ENCODE results near the gene HDLBP.
A peak's percentile ranks its signal among the peaks of the same experiment; 100 is the strongest.

HDLBP gene

DNA sequence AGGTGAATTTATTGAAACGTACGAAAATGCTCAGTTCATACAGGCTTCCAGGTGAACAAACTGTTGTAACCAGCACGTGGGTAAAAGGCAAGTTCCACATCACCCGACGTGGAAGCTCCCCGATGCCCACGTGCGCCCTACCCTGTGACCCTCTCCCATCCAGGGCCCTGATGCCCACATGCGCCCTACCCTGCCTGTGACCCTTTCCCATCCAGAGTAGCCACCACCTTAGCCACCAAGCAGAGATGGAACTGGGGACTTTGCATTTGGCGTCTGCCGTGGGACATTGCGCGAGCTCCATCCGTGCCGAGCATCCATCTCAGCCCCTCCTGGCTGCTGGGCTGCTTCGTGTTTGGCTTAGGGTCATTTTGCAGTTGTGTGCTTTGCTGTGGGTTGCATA, 89.5 kb downstream of the HDLBP start:
- no peak overlapping the region for H2BK120ac ChIP-seq (ENCODE audit: low read depth, low read length)
- no peak for DNase-seq
- no peak overlapping the region for H3K4ac ChIP-seq (ENCODE audit: low read depth, low read length)
- H3K4me2 ChIP-seq (ENCODE audit: low read length): no peak overlapping the region
- no peak overlapping the region for H3K18ac ChIP-seq (ENCODE audit: low read length)
- H3K4me3 ChIP-seq (ENCODE audit: low read length): no peak overlapping the region
- H3K9ac ChIP-seq (ENCODE audit: low read length): no peak overlapping the region
- H3K27me3 ChIP-seq (ENCODE audit: insufficient read depth, low read length, poor library complexity): no peaks in the 10 kb centered on the region
- no peak overlapping the region for H3K56ac ChIP-seq (ENCODE audit: low read length)
- no peak overlapping the region for H3K27ac ChIP-seq (ENCODE audit: low read depth, low read length)
- no peaks in the 10 kb centered on the region for H3K4me1 ChIP-seq (ENCODE audit: control insufficient read depth, low read depth, low read length)
- no CpG with 5 or more reads among the region's 16 CpGs for WGBS (ENCODE audit: extremely low coverage, insufficient coverage, low lambda C conversion rate)
- H2BK5ac ChIP-seq (ENCODE audit: low read length): no peak overlapping the region
- no peaks in the 10 kb centered on the region for H3K79me1 ChIP-seq (ENCODE audit: low read length)
- H4K5ac ChIP-seq (ENCODE audit: low read length): no peak overlapping the region
- H2AK5ac ChIP-seq (ENCODE audit: low read length): no peak overlapping the region
- no peak overlapping the region for H4K8ac ChIP-seq (ENCODE audit: low read depth, low read length)
- no peaks in the 10 kb centered on the region for H3K79me2 ChIP-seq (ENCODE audit: control insufficient read depth, insufficient read depth, low read length)
- H3K36me3 ChIP-seq (ENCODE audit: control insufficient read depth, insufficient read depth, low read length): peaks cover 14% of the 10 kb centered on the region
- no peak overlapping the region for H2BK15ac ChIP-seq (replicated peaks; ENCODE audit: low read depth)
- no peak overlapping the region for H3K23ac ChIP-seq (ENCODE audit: low read length)

DNA sequence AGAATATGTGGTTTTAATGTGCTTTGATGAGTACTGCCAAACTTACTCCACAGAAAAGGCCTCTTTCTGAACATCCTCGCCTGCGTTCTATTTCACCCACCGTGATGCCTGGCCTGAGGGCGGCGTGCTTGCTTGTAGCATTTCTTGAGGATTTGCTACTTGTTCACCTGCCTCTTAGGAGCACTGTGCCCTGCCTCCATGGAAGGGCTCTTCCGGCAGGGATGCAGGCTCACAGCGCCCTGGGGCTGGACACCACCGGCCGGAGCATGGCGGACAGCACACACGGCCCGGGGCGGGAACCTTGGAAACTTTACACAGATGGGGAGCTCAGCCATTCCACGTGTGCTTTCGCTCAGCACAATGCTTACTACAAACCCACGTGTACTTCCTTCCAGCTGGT, 89.9 kb downstream of the HDLBP start:
- Histone ChIP-seq H2AK5ac (ENCODE audit: low read length) (no peak overlapping the region), H2BK15ac (replicated peaks; ENCODE audit: low read depth) (no peak overlapping the region), H3K23ac (ENCODE audit: low read length) (no peak overlapping the region), H3K4me3 (ENCODE audit: low read length) (no peak overlapping the region), H3K27me3 (ENCODE audit: insufficient read depth, low read length, poor library complexity) (no peaks in the 10 kb centered on the region), H4K5ac (ENCODE audit: low read length) (no peak overlapping the region), H3K9ac (ENCODE audit: low read length) (no peak overlapping the region), H3K18ac (ENCODE audit: low read length) (no peak overlapping the region), H3K79me1 (ENCODE audit: low read length) (no peaks in the 10 kb centered on the region), H3K56ac (ENCODE audit: low read length) (no peak overlapping the region), H3K4me2 (ENCODE audit: low read length) (no peak overlapping the region), H2BK120ac (ENCODE audit: low read depth, low read length) (no peak overlapping the region), H3K79me2 (ENCODE audit: control insufficient read depth, insufficient read depth, low read length) (no peaks in the 10 kb centered on the region), H3K4me1 (ENCODE audit: control insufficient read depth, low read depth, low read length) (no peaks in the 10 kb centered on the region), H2BK5ac (ENCODE audit: low read length) (no peak overlapping the region), H4K8ac (ENCODE audit: low read depth, low read length) (no peak overlapping the region), H3K4ac (ENCODE audit: low read depth, low read length) (no peak overlapping the region), H3K27ac (ENCODE audit: low read depth, low read length) (no peak overlapping the region), H3K36me3 (ENCODE audit: control insufficient read depth, insufficient read depth, low read length) (peaks cover 14% of the 10 kb centered on the region)
- no peak for DNase-seq
- WGBS (ENCODE audit: extremely low coverage, insufficient coverage, low lambda C conversion rate): no CpG with 5 or more reads among the region's 16 CpGs

DNA sequence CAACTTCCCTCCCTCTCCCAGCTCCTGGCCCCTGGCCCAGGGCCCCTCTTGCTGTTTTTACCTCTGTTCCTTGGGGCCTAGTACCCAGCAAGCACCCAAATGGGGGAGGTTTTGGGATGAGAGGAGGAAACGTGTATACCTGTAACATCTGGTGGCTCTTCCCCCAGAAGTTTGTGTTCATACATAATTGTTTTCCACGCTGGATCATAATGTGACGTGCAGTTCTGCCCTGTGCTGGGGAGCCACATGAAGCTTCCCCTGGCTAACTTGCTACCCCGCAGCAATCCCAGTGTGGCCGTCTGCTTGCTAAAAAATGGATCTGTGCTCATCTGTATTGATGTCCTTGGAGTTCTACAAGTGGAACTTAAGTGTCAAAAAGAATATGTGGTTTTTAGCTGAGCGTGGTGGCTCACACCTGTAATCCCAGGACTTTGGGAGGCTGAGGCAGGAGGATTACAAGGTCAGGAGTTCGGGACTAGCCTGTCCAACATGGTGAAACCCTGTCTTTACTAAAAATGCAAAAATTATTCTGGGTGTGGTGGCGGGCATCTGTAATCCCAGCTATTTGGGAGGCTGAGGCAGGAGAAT, 90.5 kb downstream of the HDLBP start:
- Histone ChIP-seq H4K5ac (ENCODE audit: low read length) (no peak overlapping the region), H3K36me3 (ENCODE audit: control insufficient read depth, insufficient read depth, low read length) (peaks cover 9% of the 10 kb centered on the region), H3K4me3 (ENCODE audit: low read length) (no peak overlapping the region), H3K27me3 (ENCODE audit: insufficient read depth, low read length, poor library complexity) (no peaks in the 10 kb centered on the region), H2BK5ac (ENCODE audit: low read length) (no peak overlapping the region), H3K4me1 (ENCODE audit: control insufficient read depth, low read depth, low read length) (no peaks in the 10 kb centered on the region), H3K18ac (ENCODE audit: low read length) (no peak overlapping the region), H3K79me1 (ENCODE audit: low read length) (no peaks in the 10 kb centered on the region), H3K56ac (ENCODE audit: low read length) (no peak overlapping the region), H2BK15ac (replicated peaks; ENCODE audit: low read depth) (no peak overlapping the region), H3K23ac (ENCODE audit: low read length) (no peak overlapping the region), H2AK5ac (ENCODE audit: low read length) (no peak overlapping the region), H3K4me2 (ENCODE audit: low read length) (no peak overlapping the region), H4K8ac (ENCODE audit: low read depth, low read length) (no peak overlapping the region), H3K4ac (ENCODE audit: low read depth, low read length) (no peak overlapping the region), H3K79me2 (ENCODE audit: control insufficient read depth, insufficient read depth, low read length) (no peaks in the 10 kb centered on the region), H3K27ac (ENCODE audit: low read depth, low read length) (no peak overlapping the region), H3K9ac (ENCODE audit: low read length) (no peak overlapping the region), H2BK120ac (ENCODE audit: low read depth, low read length) (no peak overlapping the region)
- no CpG with 5 or more reads among the region's 8 CpGs for WGBS (ENCODE audit: extremely low coverage, insufficient coverage, low lambda C conversion rate)
- no peak for DNase-seq

GRCh38 chr2:241224018-241224850, 91.2 kb downstream of the HDLBP start:
- Histone ChIP-seq H2BK15ac (replicated peaks; ENCODE audit: low read depth) (no peak overlapping the region), H3K9ac (ENCODE audit: low read length) (no peak overlapping the region), H3K18ac (ENCODE audit: low read length) (no peak overlapping the region), H3K4me1 (ENCODE audit: control insufficient read depth, low read depth, low read length) (no peaks in the 10 kb centered on the region), H3K4me2 (ENCODE audit: low read length) (no peak overlapping the region), H2BK5ac (ENCODE audit: low read length) (no peak overlapping the region), H3K56ac (ENCODE audit: low read length) (no peak overlapping the region), H3K36me3 (ENCODE audit: control insufficient read depth, insufficient read depth, low read length) (peaks cover 6% of the 10 kb centered on the region), H3K23ac (ENCODE audit: low read length) (no peak overlapping the region), H3K27ac (ENCODE audit: low read depth, low read length) (no peak overlapping the region), H4K5ac (ENCODE audit: low read length) (no peak overlapping the region), H2BK120ac (ENCODE audit: low read depth, low read length) (no peak overlapping the region), H4K8ac (ENCODE audit: low read depth, low read length) (no peak overlapping the region), H3K4ac (ENCODE audit: low read depth, low read length) (no peak overlapping the region), H3K79me1 (ENCODE audit: low read length) (no peaks in the 10 kb centered on the region), H2AK5ac (ENCODE audit: low read length) (no peak overlapping the region), H3K79me2 (ENCODE audit: control insufficient read depth, insufficient read depth, low read length) (no peaks in the 10 kb centered on the region), H3K4me3 (ENCODE audit: low read length) (no peak overlapping the region), H3K27me3 (ENCODE audit: insufficient read depth, low read length, poor library complexity) (no peaks in the 10 kb centered on the region)
- DNase-seq: peak; percentile 46
- WGBS (ENCODE audit: extremely low coverage, insufficient coverage, low lambda C conversion rate): no CpG with 5 or more reads among the region's 26 CpGs

DNA sequence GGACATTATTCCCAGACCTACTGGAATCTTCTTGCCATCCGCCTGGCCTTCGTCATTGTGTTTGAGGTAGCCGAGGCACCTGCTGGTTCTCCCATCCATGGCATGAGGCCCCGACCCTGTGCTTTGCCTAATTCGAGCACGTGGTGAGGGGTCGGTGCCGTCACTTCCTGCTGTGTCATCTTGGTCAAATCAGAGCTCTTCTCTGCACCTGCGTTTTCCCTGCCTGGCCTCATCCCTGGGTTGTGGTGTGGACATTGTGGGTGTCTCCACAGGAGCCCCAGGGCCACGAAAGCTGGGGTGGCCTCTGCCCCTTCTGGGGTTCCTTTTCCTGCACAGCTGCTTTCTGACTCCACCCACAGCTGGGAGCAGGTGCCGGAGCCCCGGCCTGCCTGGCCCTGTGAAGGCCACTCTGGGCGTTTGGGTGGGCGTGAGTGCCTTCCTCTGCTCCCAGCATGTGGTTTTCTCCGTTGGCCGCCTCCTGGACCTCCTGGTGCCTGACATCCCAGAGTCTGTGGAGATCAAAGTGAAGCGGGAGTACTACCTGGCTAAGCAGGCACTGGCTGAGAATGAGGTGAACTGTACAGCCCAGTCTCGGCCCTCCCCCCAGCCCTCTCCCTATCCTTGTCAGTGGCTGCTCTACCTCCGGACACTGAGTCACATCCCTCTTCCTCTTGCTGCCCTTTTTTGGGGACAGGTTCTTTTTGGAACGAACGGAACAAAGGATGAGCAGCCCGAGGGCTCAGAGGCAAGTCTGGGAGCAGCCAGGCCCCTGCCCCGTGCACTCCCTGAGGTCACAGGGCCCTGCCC, 92.1 kb downstream of the HDLBP start:
- no peak overlapping the region for H3K27ac ChIP-seq (ENCODE audit: low read depth, low read length)
- no peak overlapping the region for H2BK15ac ChIP-seq (replicated peaks; ENCODE audit: low read depth)
- no peak overlapping the region for H3K23ac ChIP-seq (ENCODE audit: low read length)
- no peak overlapping the region for H3K56ac ChIP-seq (ENCODE audit: low read length)
- no peak overlapping the region for H2BK5ac ChIP-seq (ENCODE audit: low read length)
- no peak overlapping the region for H3K4ac ChIP-seq (ENCODE audit: low read depth, low read length)
- no peak overlapping the region for H2BK120ac ChIP-seq (ENCODE audit: low read depth, low read length)
- no peak overlapping the region for H4K8ac ChIP-seq (ENCODE audit: low read depth, low read length)
- no peak overlapping the region for H3K4me2 ChIP-seq (ENCODE audit: low read length)
- no peak overlapping the region for H3K9ac ChIP-seq (ENCODE audit: low read length)
- H3K4me1 ChIP-seq (ENCODE audit: control insufficient read depth, low read depth, low read length): no peaks in the 10 kb centered on the region
- no peak overlapping the region for H3K4me3 ChIP-seq (ENCODE audit: low read length)
- WGBS (ENCODE audit: extremely low coverage, insufficient coverage, low lambda C conversion rate): no CpG with 5 or more reads among the region's 23 CpGs
- no peak for DNase-seq
- no peaks in the 10 kb centered on the region for H3K27me3 ChIP-seq (ENCODE audit: insufficient read depth, low read length, poor library complexity)
- H3K79me1 ChIP-seq (ENCODE audit: low read length): no peaks in the 10 kb centered on the region
- peaks cover 3% of the 10 kb centered on the region for H3K36me3 ChIP-seq (ENCODE audit: control insufficient read depth, insufficient read depth, low read length)
- no peaks in the 10 kb centered on the region for H3K79me2 ChIP-seq (ENCODE audit: control insufficient read depth, insufficient read depth, low read length)
- no peak overlapping the region for H4K5ac ChIP-seq (ENCODE audit: low read length)
- H3K18ac ChIP-seq (ENCODE audit: low read length): no peak overlapping the region
- H2AK5ac ChIP-seq (ENCODE audit: low read length): no peak overlapping the region

All from mesendoderm (in vitro differentiated cells).